Thymus (tissue), 14 donors: ENCODE results near the gene CDC40. TPM values are rescaled to one million over a fixed set of nuclear protein-coding genes. Genes with fewer than 3 reads are reported as not detected.
A peak's percentile ranks its signal among the peaks of the same experiment; 100 is the strongest.

ENCODE experiments used
- DNase-seq, 9 donors: peaks; one replicate each; pipeline ENCODE4 v3.0.0-alpha.2; 2013; ENCODE audit warnings: low spot score in 9 of 9, low read depth in 6 of 9, missing footprints in 1 of 9
- H3K27ac ChIP-seq, 2 donors: one replicate each; pipeline ENCODE4 v1.5.1; 2013; ENCODE audit warnings: control low read depth in 1 of 2, low read depth in 1 of 2, low read length in 1 of 2, mild to moderate bottlenecking in 1 of 2, moderate library complexity in 1 of 2
- H3K27me3 ChIP-seq, 2 donors: one replicate each; pipeline ENCODE4 v1.5.1; 2013; ENCODE audit warnings: low read length in 1 of 2; ENCODE audit not compliant: control insufficient read depth in 2 of 2, insufficient read depth in 1 of 2
- H3K36me3 ChIP-seq, 2 donors: one replicate each; pipeline ENCODE4 v1.5.1; 2013; ENCODE audit warnings: low read length in 1 of 2, mild to moderate bottlenecking in 1 of 2, moderate library complexity in 1 of 2; ENCODE audit not compliant: control insufficient read depth in 2 of 2, insufficient read depth in 2 of 2
- H3K4me1 ChIP-seq, 2 donors: one replicate each; pipeline ENCODE4 v1.5.1; 2013; ENCODE audit warnings: low read length in 2 of 2; ENCODE audit not compliant: control insufficient read depth in 2 of 2, insufficient read depth in 2 of 2
- H3K4me3 ChIP-seq, 2 donors: one replicate each; pipeline ENCODE4 v1.5.1; 2013; ENCODE audit warnings: low read length in 2 of 2, control low read depth in 1 of 2, mild to moderate bottlenecking in 1 of 2
- H3K9me3 ChIP-seq, 2 donors: one replicate each; pipeline ENCODE4 v1.5.1; 2013; ENCODE audit warnings: low read length in 1 of 2, mild to moderate bottlenecking in 1 of 2; ENCODE audit not compliant: control insufficient read depth in 2 of 2, insufficient read depth in 1 of 2
- WGBS: extraction: QIAGEN DNeasy Blood & Tissue Kit; methylation state at CpG from one replicate; pipeline ENCODE4 v1.1.7; 2013; 5-methylcytosine and 5-hydroxymethylcytosine counted together
- long read RNA-seq, 10 donors: transcript quantifications; one replicate each; lab custom pipeline, GENCODE V29; 2026
- polyA plus RNA-seq: library from polyadenylated mRNA; stranded (reverse); fragments of 200-250 nt; gene quantifications from one replicate; pipeline ENCODE4 v1.2.3, GENCODE V29; 2013
- total RNA-seq: library from RNA; stranded (reverse); fragments of 120-200 nt; gene quantifications from one replicate; pipeline ENCODE4 v1.2.4, GENCODE V29; 2013
- donor health status: healthy.

CDC40 gene
- 26.8 TPM for total RNA-seq
- polyA plus RNA-seq: 17.6 TPM
- long read RNA-seq, donor 1, partial matches to known transcripts: 0 of 1 reads
- long read RNA-seq, donor 1, other reads (novel, unspliced or antisense): 0 of 1 reads
- long read RNA-seq, donor 2: 0 reads
- long read RNA-seq, donor 3, transcript CDC40-201 (15 exons, 3,848 nt): major isoform, 7 of 15 reads
- long read RNA-seq, donor 3, partial matches to known transcripts: 8 of 15 reads
- long read RNA-seq, donor 3, other reads (novel, unspliced or antisense): 0 of 15 reads
- long read RNA-seq, donor 4: 0 reads
- long read RNA-seq, donor 5, partial matches to known transcripts: 0 of 3 reads
- long read RNA-seq, donor 5, other reads (novel, unspliced or antisense): 0 of 3 reads
- long read RNA-seq, donor 6, partial matches to known transcripts: 5 of 8 reads
- long read RNA-seq, donor 6, other reads (novel, unspliced or antisense): 0 of 8 reads
- long read RNA-seq, donor 7, partial matches to known transcripts: 0 of 4 reads
- long read RNA-seq, donor 7, other reads (novel, unspliced or antisense): 0 of 4 reads
- long read RNA-seq, donor 8: 0 reads
- long read RNA-seq, donor 9, partial matches to known transcripts: 10 of 12 reads
- long read RNA-seq, donor 9, other reads (novel, unspliced or antisense): 0 of 12 reads
- long read RNA-seq, donor 10, partial matches to known transcripts: 0 of 4 reads
- long read RNA-seq, donor 10, other reads (novel, unspliced or antisense): 0 of 4 reads

DNA sequence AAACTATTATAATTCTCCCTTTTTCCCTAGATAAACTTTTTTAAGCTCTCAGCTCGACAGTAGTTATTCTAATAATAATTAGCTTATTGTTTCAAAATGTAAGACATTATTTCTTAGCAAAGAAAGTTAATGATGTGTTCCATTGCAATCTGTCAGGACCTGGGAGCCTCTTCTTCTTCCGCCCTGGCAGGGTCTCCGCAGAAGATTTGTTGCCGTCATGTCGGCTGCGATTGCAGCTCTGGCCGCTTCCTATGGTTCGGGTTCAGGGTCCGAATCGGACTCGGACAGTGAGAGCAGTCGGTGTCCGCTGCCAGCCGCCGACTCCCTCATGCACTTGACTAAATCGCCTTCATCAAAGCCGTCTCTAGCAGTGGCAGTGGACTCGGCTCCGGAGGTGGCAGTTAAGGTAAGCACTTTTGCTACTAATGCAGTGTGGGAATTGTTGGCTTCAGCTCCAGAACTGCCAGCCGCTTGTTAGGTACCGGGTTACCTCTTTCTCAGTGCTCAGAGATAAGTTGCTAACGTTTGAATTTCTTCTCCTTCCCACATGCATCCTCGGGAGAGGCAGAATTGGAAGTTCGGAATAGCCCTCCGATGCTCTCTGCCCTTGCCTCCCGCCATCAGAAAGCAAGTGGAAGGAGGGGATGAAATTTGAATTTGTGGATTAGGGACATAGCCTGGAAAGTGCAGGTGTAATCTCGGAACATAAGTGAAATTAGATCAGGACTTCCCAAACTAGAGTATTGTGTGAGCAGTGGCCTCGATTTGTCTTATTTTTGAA, at the start of gene CDC40:
TSS of gene CDC40 (plus strand) at position 200 of the 781 bp plus-strand sequence. CDS start at position 218, 18 bp downstream.
- peak in 2 of 9 donors; percentile 2 to 66 for DNase-seq
- H3K27me3 ChIP-seq: no peaks in the 10 kb centered on the region
- no peaks in the 10 kb centered on the region for H3K36me3 ChIP-seq
- H3K4me3 ChIP-seq: peak within 1 kb of the TSS; percentile 88 to 90
- no peaks in the 10 kb centered on the region for H3K9me3 ChIP-seq
- H3K4me1 ChIP-seq: peaks cover 16% of the 10 kb centered on the region in 2 donors
- under 1% methylated on average over 28 of the region's 28 CpGs for WGBS
- peak within 1 kb of the TSS; percentile 82 to 83 for H3K27ac ChIP-seq

DNA sequence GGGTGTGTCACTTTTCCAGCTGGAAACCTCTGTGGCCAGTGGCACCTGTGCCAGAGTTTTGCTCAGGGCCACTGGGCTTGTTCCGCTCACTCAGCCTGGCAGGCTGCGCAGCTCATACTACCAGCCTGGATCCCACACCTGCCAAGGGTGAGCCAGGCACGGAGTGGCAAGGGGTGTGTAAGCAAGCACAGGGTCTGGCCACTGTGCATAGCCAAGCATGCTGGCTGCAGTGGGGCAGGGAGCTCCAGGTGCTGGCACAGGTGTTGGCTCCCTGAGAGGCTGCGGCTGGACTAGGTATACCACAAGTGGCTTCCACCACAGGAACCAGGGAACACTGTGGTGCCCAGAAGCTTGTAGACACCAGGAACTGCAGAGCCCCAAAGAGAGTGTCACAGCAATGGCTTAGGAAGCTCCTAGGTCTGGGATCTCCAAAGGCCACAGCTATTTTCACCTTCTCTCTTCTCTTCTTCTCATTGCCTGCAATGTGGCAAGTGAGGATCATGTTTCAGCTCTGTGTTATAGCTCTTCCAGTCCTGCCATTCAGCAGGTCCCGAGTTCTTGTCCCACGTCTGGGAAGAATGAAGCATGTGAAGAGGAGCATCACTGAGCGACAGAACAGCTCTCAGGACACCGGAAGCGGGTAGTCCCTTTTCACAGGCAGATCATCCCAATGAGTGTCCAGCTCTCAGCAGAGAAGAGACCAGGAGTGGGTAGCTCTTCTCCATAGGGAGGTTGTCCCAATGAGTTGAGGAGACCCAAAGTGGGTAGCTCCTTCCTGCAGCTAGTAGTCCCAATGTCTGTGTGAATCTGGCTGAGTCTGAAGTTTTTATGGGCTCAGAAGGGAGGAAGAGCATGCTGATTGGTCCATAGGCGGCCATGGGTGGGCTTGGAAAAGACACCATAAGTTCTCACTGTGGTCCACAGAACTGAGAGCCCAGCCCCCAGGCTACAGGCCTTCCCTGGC, 42.0 kb upstream of the CDC40 start:
- H3K36me3 ChIP-seq: no peaks in the 10 kb centered on the region
- no peak for DNase-seq
- no peak overlapping the region for H3K27ac ChIP-seq
- H3K4me1 ChIP-seq: no peaks in the 10 kb centered on the region
- WGBS: 98% methylated on average over 10 of the region's 10 CpGs
- no peak overlapping the region for H3K4me3 ChIP-seq
- H3K9me3 ChIP-seq: peaks cover 0 to 17% of the 10 kb centered on the region in 2 donors
- no peaks in the 10 kb centered on the region for H3K27me3 ChIP-seq

DNA sequence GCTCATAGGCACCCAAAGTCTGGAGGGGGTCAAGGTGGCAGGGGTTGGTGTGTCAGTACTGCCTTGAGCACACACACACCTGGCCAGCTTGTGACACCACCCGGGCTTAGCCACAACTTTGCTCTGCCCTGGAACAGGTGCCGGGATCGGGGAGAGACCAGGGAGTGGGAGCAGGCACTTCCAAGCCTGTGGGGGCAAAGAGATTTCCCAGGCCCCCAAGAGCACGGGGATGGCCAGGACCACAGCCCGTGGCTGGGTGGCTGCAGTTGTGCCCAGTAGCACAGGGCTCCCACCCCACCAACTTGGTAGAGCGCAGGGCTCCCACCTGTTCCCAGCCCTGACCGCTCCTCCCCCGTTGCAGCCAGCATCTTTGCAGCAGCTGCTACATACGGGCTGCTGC, 41.2 kb upstream of the CDC40 start:
- Histone ChIP-seq H3K9me3 (peaks cover 0 to 17% of the 10 kb centered on the region in 2 donors), H3K27me3 (no peaks in the 10 kb centered on the region), H3K27ac (no peak overlapping the region), H3K36me3 (no peaks in the 10 kb centered on the region), H3K4me3 (no peak overlapping the region), H3K4me1 (no peaks in the 10 kb centered on the region)
- DNase-seq: no peak
- 99% methylated on average over 9 of the region's 9 CpGs for WGBS

DNA sequence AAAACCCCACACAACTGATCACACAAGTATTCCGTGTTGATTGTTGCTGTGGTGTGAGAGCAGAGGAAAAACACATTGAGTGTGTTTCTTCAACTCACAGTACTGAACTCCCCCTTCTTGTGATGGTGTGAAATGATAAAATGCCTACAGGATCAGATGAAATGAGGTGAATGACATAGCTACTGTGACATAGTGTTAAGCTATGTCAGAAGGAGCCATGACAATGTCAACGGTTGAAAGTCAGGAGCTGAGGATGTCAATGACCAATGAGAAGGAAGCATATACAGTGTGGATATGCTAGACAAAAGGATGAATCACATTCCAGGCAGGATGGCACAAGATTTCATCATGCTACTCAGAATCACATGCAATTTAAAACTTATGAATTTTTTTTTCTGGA, 39.6 kb upstream of the CDC40 start:
- H3K4me3 ChIP-seq: no peak overlapping the region
- no peaks in the 10 kb centered on the region for H3K27me3 ChIP-seq
- DNase-seq: no peak
- no peak overlapping the region for H3K27ac ChIP-seq
- no peaks in the 10 kb centered on the region for H3K4me1 ChIP-seq
- WGBS: 95% methylated on average over 2 of the region's 2 CpGs
- H3K9me3 ChIP-seq: peaks cover 0 to 17% of the 10 kb centered on the region in 2 donors
- H3K36me3 ChIP-seq: no peaks in the 10 kb centered on the region

DNA sequence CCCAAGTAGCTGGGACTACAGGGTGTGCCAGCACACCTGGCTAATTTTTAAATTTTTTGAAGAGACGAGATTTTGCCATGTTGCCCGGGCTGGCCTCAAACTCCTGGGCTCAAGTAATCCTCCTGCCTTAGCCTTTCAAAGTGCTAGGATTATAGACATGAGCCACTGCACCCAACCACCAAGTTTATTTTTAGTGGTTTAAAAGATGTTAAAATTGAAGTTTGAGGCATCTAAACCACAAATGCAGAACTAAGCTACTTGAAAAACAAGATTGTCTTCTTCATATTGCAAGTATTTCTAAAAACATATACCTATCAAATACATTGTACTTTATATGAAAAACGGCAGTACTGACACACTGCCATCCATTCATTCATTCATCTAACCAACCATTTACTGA, 32.4 kb upstream of the CDC40 start:
- no peaks in the 10 kb centered on the region for H3K4me1 ChIP-seq
- H3K36me3 ChIP-seq: no peaks in the 10 kb centered on the region
- 54% methylated on average over 3 of the region's 3 CpGs for WGBS
- no peak overlapping the region for H3K4me3 ChIP-seq
- H3K27me3 ChIP-seq: no peaks in the 10 kb centered on the region
- H3K27ac ChIP-seq: no peak overlapping the region
- DNase-seq: no peak
- H3K9me3 ChIP-seq: no peaks in the 10 kb centered on the region

DNA sequence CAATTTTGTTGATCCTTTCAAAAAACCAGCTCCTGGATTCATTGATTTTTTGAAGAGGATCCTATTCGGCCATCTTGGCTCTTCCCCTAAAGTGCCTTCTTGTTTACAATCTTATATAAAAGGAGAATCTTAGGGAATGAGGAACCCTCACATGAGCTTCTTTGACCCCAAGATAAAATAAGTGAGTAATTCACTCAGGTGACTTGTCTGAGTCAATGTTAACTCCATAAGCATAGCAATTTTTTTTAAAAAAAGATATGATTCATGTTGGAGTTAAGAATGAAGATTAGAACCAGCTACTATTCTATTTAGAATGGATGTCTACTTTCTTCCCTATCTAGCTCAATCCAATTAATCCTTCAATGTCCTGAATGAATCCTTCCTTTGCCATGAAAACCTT, 21.7 kb upstream of the CDC40 start:
- WGBS: 100% methylated on average over 1 of the region's 1 CpG
- H3K27me3 ChIP-seq: no peaks in the 10 kb centered on the region
- DNase-seq: no peak
- no peaks in the 10 kb centered on the region for H3K4me1 ChIP-seq
- H3K4me3 ChIP-seq: no peak overlapping the region
- no peaks in the 10 kb centered on the region for H3K36me3 ChIP-seq
- H3K27ac ChIP-seq: no peak overlapping the region
- no peaks in the 10 kb centered on the region for H3K9me3 ChIP-seq

DNA sequence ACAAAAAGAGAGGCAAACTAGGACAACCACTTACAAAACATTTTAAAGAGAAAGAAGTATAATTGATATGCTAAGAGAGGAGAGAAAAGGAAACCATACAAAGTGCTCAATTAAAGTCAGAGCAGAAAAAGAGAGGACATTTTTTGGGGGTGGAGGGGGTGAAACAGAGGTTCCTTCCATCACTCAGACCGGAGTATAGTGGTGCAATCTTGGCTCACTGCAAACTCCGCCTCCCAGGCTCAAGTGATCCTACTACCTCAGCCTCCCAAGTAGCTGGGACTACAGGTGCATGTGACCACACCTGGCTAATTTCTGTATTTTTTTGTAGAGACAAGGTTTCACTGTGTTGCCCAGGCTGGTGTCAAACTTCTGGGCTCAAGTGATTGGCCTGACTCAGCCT, 10.1 kb upstream of the CDC40 start:
- no peak for DNase-seq
- no peaks in the 10 kb centered on the region for H3K4me1 ChIP-seq
- WGBS: 97% methylated on average over 2 of the region's 2 CpGs

DNA sequence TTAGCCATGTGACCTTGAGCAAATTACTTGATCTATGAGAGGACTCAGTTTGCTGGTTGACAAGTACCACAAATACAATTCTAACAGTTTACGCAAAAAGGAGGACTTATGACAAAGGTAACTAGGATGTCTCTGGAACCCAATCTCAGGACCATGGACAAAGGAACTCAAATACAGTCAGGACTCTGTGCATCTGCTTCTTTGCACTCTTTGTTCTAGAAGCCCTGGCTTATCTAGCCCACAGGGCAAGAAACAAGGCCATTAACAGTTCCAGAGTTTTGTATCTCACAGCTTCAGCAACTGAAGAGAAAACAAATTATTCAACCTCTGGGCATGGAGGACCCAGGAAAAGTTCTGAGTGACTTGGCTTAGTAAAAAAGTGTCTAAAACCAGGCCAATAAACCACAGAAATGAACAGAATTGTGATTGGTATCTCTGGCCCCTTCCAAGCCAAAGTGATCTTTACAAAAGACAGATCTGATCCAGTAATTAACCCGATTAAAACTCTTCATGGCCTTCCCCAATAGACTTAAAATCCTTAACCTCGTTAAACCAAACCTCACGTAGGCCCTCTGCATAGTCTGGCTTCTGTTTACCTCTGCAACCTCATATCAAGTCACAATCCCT, 6.6 kb upstream of the CDC40 start:
- peak in 1 of 9 donors; percentile 13 for DNase-seq
- 98% methylated on average over 4 of the region's 4 CpGs for WGBS
- Histone ChIP-seq H3K4me3 (no peak overlapping the region), H3K27me3 (no peaks in the 10 kb centered on the region), H3K9me3 (no peaks in the 10 kb centered on the region), H3K36me3 (no peaks in the 10 kb centered on the region), H3K27ac (no peak overlapping the region), H3K4me1 (no peaks in the 10 kb centered on the region)

More for the DNA sequence above, 10.1 kb upstream of the CDC40 start:
- no peaks in the 10 kb centered on the region for H3K27me3 ChIP-seq
- H3K9me3 ChIP-seq: no peaks in the 10 kb centered on the region
- no peak overlapping the region for H3K27ac ChIP-seq
- no peaks in the 10 kb centered on the region for H3K36me3 ChIP-seq
- no peak overlapping the region for H3K4me3 ChIP-seq
